ENCODE results near the gene MAP2K1.
A peak's percentile ranks its signal among the peaks of the same experiment; 100 is the strongest.
"Not testable (repeated sequence)": the region's sequence is repeated elsewhere in the genome, so short reads cannot be mapped to it uniquely, and the experiment has no call there.

The MAP2K1 gene

DNA sequence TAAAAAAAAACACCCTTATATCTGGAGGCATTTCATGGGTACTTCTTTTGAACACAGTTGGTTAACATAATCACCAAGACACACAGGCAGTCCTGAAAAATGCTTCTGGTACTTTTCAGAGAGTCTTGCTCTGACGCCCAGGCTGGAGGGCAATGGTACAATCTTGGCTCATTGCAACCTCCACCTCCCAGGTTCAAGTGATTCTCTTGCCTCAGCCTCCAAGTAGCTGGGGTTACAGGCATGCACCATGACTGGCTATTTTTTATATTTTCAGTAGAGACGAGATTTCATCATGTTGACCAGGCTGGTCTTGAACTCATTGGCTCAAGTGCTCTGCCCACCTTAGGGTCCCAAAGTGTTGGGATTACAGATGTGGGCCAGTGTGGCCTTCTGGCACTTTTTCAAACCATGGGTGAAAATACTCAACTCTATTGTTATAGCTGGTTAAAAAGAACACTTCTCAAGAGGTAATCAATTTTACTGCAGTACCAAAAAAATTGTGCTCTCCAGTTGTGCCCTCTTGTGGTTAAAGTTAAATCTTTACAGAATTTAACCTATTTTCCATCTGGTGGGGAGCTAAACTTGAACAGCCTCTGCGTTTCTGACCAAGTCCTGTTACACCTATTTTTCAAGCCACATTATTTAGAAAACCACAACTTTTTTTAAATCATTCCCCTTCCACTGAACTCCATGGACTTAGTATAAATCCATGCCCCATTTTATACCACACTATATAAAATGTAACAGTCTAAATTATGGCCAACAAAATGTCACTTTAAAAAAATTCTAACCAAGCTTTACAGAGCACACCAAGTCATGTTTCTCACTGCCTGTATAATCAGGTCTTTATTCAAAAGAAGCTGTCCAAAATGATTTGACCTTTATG lies 112.0 kb downstream of the MAP2K1 start (continued):
- TF ChIP-seq ZNF488 (tag by site-specific recombination; IDR thresholded peaks at IDR 0.05) = no peak
- no peak for TF ChIP-seq ZNF10 (tag by site-specific recombination; IDR thresholded peaks at IDR 0.05)
- TF ChIP-seq TCF7L2 (IDR thresholded peaks at IDR 0.05; ENCODE audit: borderline replicate concordance, low read depth, low read length) = no peak
- TF ChIP-seq ZNF341 (tag by site-specific recombination; IDR thresholded peaks at IDR 0.05; ENCODE audit: low read depth) = peak; percentile 45; the same call in 1 of the 2 replicates
- TF ChIP-seq, protein P1, sequence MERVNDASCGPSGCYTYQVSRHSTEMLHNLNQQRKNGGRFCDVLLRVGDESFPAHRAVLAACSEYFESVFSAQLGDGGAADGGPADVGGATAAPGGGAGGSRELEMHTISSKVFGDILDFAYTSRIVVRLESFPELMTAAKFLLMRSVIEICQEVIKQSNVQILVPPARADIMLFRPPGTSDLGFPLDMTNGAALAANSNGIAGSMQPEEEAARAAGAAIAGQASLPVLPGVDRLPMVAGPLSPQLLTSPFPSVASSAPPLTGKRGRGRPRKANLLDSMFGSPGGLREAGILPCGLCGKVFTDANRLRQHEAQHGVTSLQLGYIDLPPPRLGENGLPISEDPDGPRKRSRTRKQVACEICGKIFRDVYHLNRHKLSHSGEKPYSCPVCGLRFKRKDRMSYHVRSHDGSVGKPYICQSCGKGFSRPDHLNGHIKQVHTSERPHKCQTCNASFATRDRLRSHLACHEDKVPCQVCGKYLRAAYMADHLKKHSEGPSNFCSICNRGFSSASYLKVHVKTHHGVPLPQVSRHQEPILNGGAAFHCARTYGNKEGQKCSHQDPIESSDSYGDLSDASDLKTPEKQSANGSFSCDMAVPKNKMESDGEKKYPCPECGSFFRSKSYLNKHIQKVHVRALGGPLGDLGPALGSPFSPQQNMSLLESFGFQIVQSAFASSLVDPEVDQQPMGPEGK (tag by site-specific recombination; IDR thresholded peaks at IDR 0.05) = 0 out of 2 replicates have a peak, but pooled peaks have one; percentile 16
- 0 out of 2 replicates have a peak, but pooled peaks have one; percentile 41 for TF ChIP-seq KLF10 (tag by site-specific recombination; IDR thresholded peaks at IDR 0.05)
- 0 out of 2 replicates have a peak, but pooled peaks have one; percentile 10 for TF ChIP-seq ZNF629 (tag by site-specific recombination; IDR thresholded peaks at IDR 0.05)
- TF ChIP-seq CTCF (tag by site-specific recombination; IDR thresholded peaks at IDR 0.05) = peak; percentile 41
- peak; percentile 40; the same call in 1 of the 2 replicates for TF ChIP-seq ZBTB44 (tag by site-specific recombination; IDR thresholded peaks at IDR 0.05)
- no peak for TF ChIP-seq ZNF585B (tag by site-specific recombination; IDR thresholded peaks at IDR 0.05)
- peak; percentile 64 for TF ChIP-seq ZNF654 (tag by site-specific recombination; IDR thresholded peaks at IDR 0.05; ENCODE audit: low read depth)
- peak; percentile 60 for TF ChIP-seq ZNF184 (tag by site-specific recombination; IDR thresholded peaks at IDR 0.05)
- no peak for TF ChIP-seq ZFP69B (tag by site-specific recombination; IDR thresholded peaks at IDR 0.05)
- TF ChIP-seq FEZF1 (tag by site-specific recombination; IDR thresholded peaks at IDR 0.05) = peak; percentile 47; the same call in 1 of the 2 replicates
- TF ChIP-seq ZNF2 (tag by site-specific recombination; IDR thresholded peaks at IDR 0.05) = peak; percentile 65
- TF ChIP-seq MZF1 (tag by site-specific recombination; IDR thresholded peaks at IDR 0.05; ENCODE audit: borderline replicate concordance) = peak; percentile 95; the same call in 1 of the 2 replicates
- TF ChIP-seq ZSCAN30 (tag by site-specific recombination; IDR thresholded peaks at IDR 0.05) = peak; percentile 55; the same call in 1 of the 2 replicates
- TF ChIP-seq ZNF660 (tag by site-specific recombination; IDR thresholded peaks at IDR 0.05) = peak; percentile 99

DNA sequence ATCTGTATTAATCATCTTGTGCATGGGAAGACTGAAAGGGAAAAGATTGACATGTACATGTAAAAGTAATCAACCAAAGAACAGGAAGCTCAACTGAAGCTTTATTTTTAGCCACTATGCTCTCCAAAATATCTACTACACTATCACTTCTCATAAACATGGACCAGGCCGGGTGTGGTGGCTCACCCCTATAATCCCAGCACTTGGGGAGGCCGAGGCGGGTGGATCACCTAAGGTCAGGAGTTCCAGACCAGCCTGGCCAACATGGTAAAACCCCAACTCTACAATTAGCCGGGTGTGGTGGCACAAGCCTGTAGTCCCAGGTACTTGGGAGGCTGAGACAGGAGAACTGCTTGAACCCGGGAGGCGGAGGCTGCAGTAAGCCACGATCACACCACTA lies 113.6 kb downstream of the MAP2K1 start:
- TF ChIP-seq, protein P2, sequence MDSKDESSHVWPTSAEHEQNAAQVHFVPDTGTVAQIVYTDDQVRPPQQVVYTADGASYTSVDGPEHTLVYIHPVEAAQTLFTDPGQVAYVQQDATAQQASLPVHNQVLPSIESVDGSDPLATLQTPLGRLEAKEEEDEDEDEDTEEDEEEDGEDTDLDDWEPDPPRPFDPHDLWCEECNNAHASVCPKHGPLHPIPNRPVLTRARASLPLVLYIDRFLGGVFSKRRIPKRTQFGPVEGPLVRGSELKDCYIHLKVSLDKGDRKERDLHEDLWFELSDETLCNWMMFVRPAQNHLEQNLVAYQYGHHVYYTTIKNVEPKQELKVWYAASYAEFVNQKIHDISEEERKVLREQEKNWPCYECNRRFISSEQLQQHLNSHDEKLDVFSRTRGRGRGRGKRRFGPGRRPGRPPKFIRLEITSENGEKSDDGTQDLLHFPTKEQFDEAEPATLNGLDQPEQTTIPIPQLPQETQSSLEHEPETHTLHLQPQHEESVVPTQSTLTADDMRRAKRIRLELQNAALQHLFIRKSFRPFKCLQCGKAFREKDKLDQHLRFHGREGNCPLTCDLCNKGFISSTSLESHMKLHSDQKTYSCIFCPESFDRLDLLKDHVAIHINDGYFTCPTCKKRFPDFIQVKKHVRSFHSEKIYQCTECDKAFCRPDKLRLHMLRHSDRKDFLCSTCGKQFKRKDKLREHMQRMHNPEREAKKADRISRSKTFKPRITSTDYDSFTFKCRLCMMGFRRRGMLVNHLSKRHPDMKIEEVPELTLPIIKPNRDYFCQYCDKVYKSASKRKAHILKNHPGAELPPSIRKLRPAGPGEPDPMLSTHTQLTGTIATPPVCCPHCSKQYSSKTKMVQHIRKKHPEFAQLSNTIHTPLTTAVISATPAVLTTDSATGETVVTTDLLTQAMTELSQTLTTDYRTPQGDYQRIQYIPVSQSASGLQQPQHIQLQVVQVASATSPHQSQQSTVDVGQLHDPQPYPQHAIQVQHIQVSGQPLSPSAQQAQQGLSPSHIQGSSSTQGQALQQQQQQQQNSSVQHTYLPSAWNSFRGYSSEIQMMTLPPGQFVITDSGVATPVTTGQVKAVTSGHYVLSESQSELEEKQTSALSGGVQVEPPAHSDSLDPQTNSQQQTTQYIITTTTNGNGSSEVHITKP (tag by site-specific recombination; IDR thresholded peaks at IDR 0.05) = peak; percentile 49
- not testable (repeated sequence) for H3K27ac ChIP-seq (ENCODE audit: extremely low read depth, low read depth, low read length); H3K9me3 ChIP-seq (ENCODE audit: control insufficient read depth, insufficient read depth, low read depth, low read length); H3K4me1 ChIP-seq (ENCODE audit: control insufficient read depth, insufficient read depth, low read length); H3K4me3 ChIP-seq (ENCODE audit: low read depth, low read length)
- POLR2A ChIA-PET = interaction anchor here (0.7 kb wide), 1 partner anchor 113 kb away, joined by 3 read pairs; no protein-coding TSS in a partner anchor
- peaks cover 55 to 84% of the 10 kb centered on the region in 2 experiments for H3K36me3 ChIP-seq (ENCODE audit: control insufficient read depth in 2 of 2, insufficient read depth in 1 of 2, low read length in 2 of 2)
- CTCF ChIA-PET = interaction anchor here (0.6 kb wide), 1 partner anchor 289 kb away, joined by 3 read pairs; no protein-coding TSS in a partner anchor
